Vagina (tissue), 2 donors: ENCODE data around the gene MKI67. TPM values are rescaled to one million over a fixed set of nuclear protein-coding genes. Genes with fewer than 3 reads are reported as not detected.
A peak's percentile ranks its signal among the peaks of the same experiment; 100 is the strongest.

Source experiments
- DNase-seq, 2 donors: peaks; one replicate each; pipeline ENCODE4 v3.0.0-alpha.2; 2017; ENCODE audit errors: extremely low spot score in 2 of 2
- H3K27ac ChIP-seq: fragments of 200-600 bp; sonication (generic); one replicate; pipeline ENCODE4 v1.5.1; 2019
- H3K27me3 ChIP-seq: fragments of 200-600 bp; sonication (generic); one replicate; pipeline ENCODE4 v1.5.1; 2019
- H3K36me3 ChIP-seq, 2 donors: fragments of 200-600 bp; sonication (generic); one replicate each; pipeline ENCODE4 v1.5.1; 2017 to 2019
- H3K4me1 ChIP-seq: fragments of 200-600 bp; sonication (generic); one replicate; pipeline ENCODE4 v1.5.1; 2019
- H3K4me3 ChIP-seq, 2 donors: fragments of 200-600 bp; sonication (generic); 1 replicate in 1 of 2; 2 replicates in 1 of 2; pipeline ENCODE4 v1.5.1; 2016 to 2019
- H3K9me3 ChIP-seq: fragments of 200-600 bp; sonication (generic); one replicate; pipeline ENCODE4 v1.5.1; 2019
- POLR2A ChIP-seq, 2 donors: fragments of 450-650 bp; IDR thresholded peaks; one replicate each; pipeline ENCODE4 v1.6.1; 2017; ENCODE audit warnings: antibody characterized with exemption in 2 of 2, mild to moderate bottlenecking in 2 of 2, moderate library complexity in 2 of 2
- POLR2AphosphoS5 ChIP-seq, 2 donors: sonication (generic); formaldehyde crosslinking; IDR thresholded peaks; one replicate each; pipeline ENCODE4 v1.9.0; 2017; ENCODE audit warnings: antibody characterized with exemption in 2 of 2, mild to moderate bottlenecking in 2 of 2, low read depth in 1 of 2; ENCODE audit not compliant: insufficient read depth in 1 of 2
- intact Hi-C: fragments of 100-400 bp; cut with DNase I; formaldehyde crosslinking; loops from one replicate; pipeline ENCODE4 v1.15.1; 2023
- total RNA-seq: library from RNA; depleted of rRNA; stranded (reverse); fragments of >200 nt; gene quantifications from one replicate; pipeline ENCODE4 v1.2.3, GENCODE V29; 2016
- TF ChIP-seq, protein P1 (sequence below), 3 experiments: fragments of 450-650 bp in 2 of 3; fragments of 200-600 bp in 1 of 3; sonication (generic) in 1 of 3; IDR thresholded peaks; one replicate each; pipeline ENCODE4 v1.5.1; 2017 to 2019; ENCODE audit warnings: antibody characterized with exemption in 3 of 3, mild to moderate bottlenecking in 2 of 3, moderate library complexity in 2 of 3

Gene MKI67
- total RNA-seq, 1 donor from 2014 or later, result 11.5 TPM

- TF ChIP-seq, protein P1, sequence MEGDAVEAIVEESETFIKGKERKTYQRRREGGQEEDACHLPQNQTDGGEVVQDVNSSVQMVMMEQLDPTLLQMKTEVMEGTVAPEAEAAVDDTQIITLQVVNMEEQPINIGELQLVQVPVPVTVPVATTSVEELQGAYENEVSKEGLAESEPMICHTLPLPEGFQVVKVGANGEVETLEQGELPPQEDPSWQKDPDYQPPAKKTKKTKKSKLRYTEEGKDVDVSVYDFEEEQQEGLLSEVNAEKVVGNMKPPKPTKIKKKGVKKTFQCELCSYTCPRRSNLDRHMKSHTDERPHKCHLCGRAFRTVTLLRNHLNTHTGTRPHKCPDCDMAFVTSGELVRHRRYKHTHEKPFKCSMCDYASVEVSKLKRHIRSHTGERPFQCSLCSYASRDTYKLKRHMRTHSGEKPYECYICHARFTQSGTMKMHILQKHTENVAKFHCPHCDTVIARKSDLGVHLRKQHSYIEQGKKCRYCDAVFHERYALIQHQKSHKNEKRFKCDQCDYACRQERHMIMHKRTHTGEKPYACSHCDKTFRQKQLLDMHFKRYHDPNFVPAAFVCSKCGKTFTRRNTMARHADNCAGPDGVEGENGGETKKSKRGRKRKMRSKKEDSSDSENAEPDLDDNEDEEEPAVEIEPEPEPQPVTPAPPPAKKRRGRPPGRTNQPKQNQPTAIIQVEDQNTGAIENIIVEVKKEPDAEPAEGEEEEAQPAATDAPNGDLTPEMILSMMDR (IDR thresholded peaks at IDR 0.05), result no peak
- TF ChIP-seq POLR2A (IDR thresholded peaks at IDR 0.05), result no peak
- no peak for TF ChIP-seq POLR2AphosphoS5 (IDR thresholded peaks at IDR 0.05; ENCODE audit: insufficient read depth in 1 of 2, low read depth in 1 of 2)
- no peaks in the 10 kb centered on the region for H3K9me3 ChIP-seq
- peak; percentile 71 to 93 for DNase-seq
- no peaks in the 10 kb centered on the region for H3K27me3 ChIP-seq
- H3K4me1 ChIP-seq, result no peaks in the 10 kb centered on the region
- H3K36me3 ChIP-seq, result no peaks in the 10 kb centered on the region
- intact Hi-C loops, result no loop called here
- no peak overlapping the region for H3K27ac ChIP-seq
- H3K4me3 ChIP-seq, result no peak overlapping the region
Observed at GRCh38 chr10:128102480-128103228, 23.6 kb downstream of the MKI67 start.

DNA sequence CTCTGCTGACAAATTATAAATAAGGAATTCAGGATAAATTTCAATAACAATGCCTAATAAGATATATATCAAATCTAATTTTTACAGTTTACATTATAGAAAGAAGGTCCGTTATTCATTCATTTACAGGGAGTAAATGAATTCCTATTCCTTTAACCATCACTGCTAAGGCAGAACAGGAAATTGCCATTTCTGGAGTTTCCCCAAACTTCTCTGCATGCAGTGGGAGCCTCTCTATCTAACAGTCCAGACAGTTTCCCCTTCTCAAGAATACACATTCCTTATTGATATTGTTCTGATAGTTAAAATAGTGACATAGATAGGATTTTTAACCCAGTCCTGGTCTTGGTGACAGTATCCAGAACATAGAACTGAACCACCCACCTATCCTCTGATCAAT, 24.3 kb downstream of the MKI67 start:
- H3K4me1 ChIP-seq, result no peaks in the 10 kb centered on the region
- no peaks in the 10 kb centered on the region for H3K36me3 ChIP-seq
- no peaks in the 10 kb centered on the region for H3K9me3 ChIP-seq
- no peak overlapping the region for H3K4me3 ChIP-seq
- no peak for DNase-seq
- intact Hi-C loops, result no loop called here
- TF ChIP-seq POLR2A (IDR thresholded peaks at IDR 0.05) (no peak), POLR2AphosphoS5 (IDR thresholded peaks at IDR 0.05; ENCODE audit: insufficient read depth in 1 of 2, low read depth in 1 of 2) (no peak)
- TF ChIP-seq, protein P1 (IDR thresholded peaks at IDR 0.05), result no peak
- no peak overlapping the region for H3K27ac ChIP-seq
- no peaks in the 10 kb centered on the region for H3K27me3 ChIP-seq

DNA sequence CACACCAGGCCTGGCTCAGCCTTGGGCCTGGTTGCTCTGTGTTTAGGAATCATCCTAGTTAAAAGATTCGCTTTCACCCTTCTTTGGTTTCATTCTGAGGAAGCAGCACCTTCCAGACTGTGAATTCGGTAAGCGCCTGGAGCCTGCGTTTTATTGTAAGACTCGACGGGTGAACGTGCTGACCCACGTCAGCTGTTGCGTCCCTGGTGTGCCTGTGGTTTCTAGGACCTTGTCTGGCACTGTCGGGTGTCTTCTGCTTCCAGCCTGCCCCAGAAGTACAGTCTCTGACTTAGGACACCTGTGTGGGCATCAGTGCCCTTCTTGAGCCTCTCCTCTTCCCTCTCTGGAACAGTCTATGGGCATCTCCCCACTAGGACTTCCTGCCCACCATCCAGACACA, 26.3 kb downstream of the MKI67 start:
- no peak for DNase-seq
- peaks cover 8% of the 10 kb centered on the region for H3K4me1 ChIP-seq
- no peaks in the 10 kb centered on the region for H3K27me3 ChIP-seq
- no peak overlapping the region for H3K4me3 ChIP-seq
- no peak overlapping the region for H3K27ac ChIP-seq
- intact Hi-C loops, result no loop called here
- TF ChIP-seq POLR2A (IDR thresholded peaks at IDR 0.05) (no peak), POLR2AphosphoS5 (IDR thresholded peaks at IDR 0.05; ENCODE audit: insufficient read depth in 1 of 2, low read depth in 1 of 2) (no peak)
- TF ChIP-seq, protein P1 (IDR thresholded peaks at IDR 0.05), result no peak
- H3K9me3 ChIP-seq, result no peaks in the 10 kb centered on the region
- no peaks in the 10 kb centered on the region for H3K36me3 ChIP-seq

DNA sequence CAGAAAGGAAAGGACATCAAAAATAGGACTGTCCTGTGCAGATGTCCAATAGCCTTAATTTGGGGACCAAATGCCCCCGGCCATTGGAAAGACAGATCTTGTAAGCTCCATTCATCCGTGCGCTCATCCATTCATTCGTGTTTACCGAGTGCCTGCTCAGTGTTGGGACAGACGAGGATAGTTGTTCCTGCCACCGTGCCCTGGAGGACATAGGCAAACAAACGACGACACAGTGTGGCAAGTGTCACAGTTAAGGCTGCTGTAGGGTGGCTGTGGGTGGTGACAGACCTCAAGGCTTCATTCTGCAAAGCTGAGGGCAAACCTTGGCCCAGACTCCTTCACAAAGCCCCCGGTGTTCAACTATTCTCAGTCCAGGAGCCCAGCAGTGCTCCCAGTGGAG, 27.6 kb downstream of the MKI67 start:
- Histone ChIP-seq H3K36me3 (no peaks in the 10 kb centered on the region), H3K27me3 (no peaks in the 10 kb centered on the region), H3K4me1 (peaks cover 8% of the 10 kb centered on the region), H3K27ac (no peak overlapping the region), H3K9me3 (no peaks in the 10 kb centered on the region), H3K4me3 (no peak overlapping the region)
- DNase-seq, result no peak
- no peak for TF ChIP-seq POLR2AphosphoS5 (IDR thresholded peaks at IDR 0.05; ENCODE audit: insufficient read depth in 1 of 2, low read depth in 1 of 2)
- TF ChIP-seq, protein P1 (IDR thresholded peaks at IDR 0.05), result no peak
- no peak for TF ChIP-seq POLR2A (IDR thresholded peaks at IDR 0.05)
- intact Hi-C loops, result no loop called here

GRCh38 chr10:128097783-128098182, 28.4 kb downstream of the MKI67 start:
- Histone ChIP-seq H3K4me1 (peaks cover 8% of the 10 kb centered on the region), H3K36me3 (no peaks in the 10 kb centered on the region), H3K27me3 (no peaks in the 10 kb centered on the region), H3K27ac (no peak overlapping the region), H3K9me3 (no peaks in the 10 kb centered on the region), H3K4me3 (no peak overlapping the region)
- no peak for DNase-seq
- TF ChIP-seq POLR2AphosphoS5 (IDR thresholded peaks at IDR 0.05; ENCODE audit: insufficient read depth in 1 of 2, low read depth in 1 of 2) (no peak), POLR2A (IDR thresholded peaks at IDR 0.05) (no peak)
- TF ChIP-seq, protein P1 (IDR thresholded peaks at IDR 0.05), result no peak
- intact Hi-C loops, result no loop called here
